VCaP (cell line): ENCODE results near the gene AHSP.

ENCODE experiments used
- H3K27ac ChIP-seq: fragments of 450-650 bp; 2 replicates; pipeline ENCODE4 v1.5.1; 2017
- CTCF ChIP-seq: fragments of 450-650 bp; conservative IDR thresholded peaks from 2 replicates; pipeline ENCODE4 v1.5.1; 2017; ENCODE audit warnings: mild to moderate bottlenecking, moderate library complexity

The AHSP gene

DNA sequence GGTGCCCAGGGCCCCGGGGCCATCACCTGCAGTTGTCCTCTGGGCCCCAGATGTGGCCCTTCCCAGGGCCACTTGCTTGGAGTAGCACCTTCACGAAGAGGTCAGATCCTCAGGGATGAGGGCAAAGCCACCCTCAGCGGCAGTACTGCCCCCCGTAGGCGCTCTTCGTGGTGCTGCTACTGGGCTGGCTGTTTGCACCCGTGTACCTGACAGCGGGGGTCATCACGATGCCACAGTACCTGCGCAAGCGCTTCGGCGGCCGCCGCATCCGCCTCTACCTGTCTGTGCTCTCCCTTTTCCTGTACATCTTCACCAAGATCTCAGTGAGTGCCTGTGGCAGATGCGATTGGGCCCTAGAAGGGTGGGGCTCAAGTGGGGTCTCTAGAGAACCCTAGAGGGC, 42.1 kb upstream of the AHSP start:
- TF ChIP-seq CTCF, result no peak

GRCh38 chr16:31486045-31486444, 41.7 kb upstream of the AHSP start:
- no peak for TF ChIP-seq CTCF
- no peak overlapping the region for H3K27ac ChIP-seq

More for the DNA sequence above, 42.1 kb upstream of the AHSP start:
- H3K27ac ChIP-seq, result no peak overlapping the region

DNA sequence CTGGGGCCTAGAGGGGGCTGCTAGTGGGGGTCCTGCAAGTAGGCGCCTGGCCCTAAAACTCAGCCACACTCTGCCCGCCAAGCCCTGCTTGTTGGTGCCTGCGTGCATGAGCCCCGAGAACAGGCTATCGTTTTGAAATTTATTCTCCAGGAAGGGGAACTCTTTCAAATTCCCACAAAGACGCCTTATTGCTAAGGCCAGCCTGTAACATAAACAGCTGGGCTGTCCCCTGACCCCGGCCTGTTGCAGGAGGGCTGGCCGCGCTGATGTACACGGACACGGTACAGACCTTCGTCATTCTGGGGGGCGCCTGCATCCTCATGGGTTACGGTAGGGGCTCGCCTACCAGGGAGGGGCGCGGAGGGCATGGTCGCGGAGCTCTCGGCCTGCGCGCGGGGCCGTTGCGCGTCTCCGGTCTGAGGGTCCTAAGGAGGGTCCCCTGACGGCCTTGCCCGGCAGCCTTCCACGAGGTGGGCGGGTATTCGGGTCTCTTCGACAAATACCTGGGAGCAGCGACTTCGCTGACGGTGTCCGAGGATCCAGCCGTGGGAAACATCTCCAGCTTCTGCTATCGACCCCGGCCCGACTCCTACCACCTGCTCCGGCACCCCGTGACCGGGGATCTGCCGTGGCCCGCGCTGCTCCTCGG, 40.5 kb upstream of the AHSP start:
- H3K27ac ChIP-seq, result no peak overlapping the region
- no peak for TF ChIP-seq CTCF

DNA sequence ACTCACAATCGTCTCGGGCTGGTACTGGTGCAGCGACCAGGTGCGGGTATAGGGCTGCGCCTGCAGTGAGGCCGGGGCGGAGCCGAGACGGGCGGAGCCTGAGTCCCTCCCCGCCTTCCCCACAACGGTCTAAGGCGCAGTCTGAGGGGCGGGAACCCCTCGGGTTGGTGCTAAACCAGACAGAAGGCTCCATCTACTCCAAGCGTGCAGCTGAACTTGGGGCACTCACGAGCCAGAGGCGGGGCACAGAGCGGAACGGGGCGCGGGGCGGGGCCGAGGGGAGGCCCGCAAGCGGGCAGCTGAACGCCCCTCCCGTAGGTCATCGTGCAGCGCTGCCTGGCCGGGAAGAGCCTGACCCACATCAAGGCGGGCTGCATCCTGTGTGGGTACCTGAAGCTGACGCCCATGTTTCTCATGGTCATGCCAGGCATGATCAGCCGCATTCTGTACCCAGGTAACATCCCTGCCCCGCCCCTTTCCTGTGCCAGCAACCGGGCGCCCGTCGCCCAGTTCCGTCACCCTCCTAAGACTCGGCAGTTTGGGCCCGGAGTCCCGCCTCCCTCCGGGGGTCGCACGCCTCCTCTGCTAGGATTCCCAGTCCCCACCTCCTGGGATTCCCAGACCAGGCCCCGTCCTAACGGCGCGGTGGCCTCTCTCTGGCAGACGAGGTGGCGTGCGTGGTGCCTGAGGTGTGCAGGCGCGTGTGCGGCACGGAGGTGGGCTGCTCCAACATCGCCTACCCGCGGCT, 39.8 kb upstream of the AHSP start:
- no peak overlapping the region for H3K27ac ChIP-seq
- no peak for TF ChIP-seq CTCF

GRCh38 chr16:31488468-31489297, 39.0 kb upstream of the AHSP start:
- no peak for TF ChIP-seq CTCF
- H3K27ac ChIP-seq, result no peak overlapping the region

- TF ChIP-seq CTCF, result no peak
- H3K27ac ChIP-seq, result no peak overlapping the region
Observed at GRCh38 chr16:31489298-31489564, 38.5 kb upstream of the AHSP start.
